GM12878 (cell line): Measurements from ENCODE around the gene BCL2. TPM values are rescaled to one million over a fixed set of nuclear protein-coding genes. Genes with fewer than 3 reads are reported as not detected.

ENCODE experiments used
- ATAC-seq: fragments of 200-7000 bp; cut with Tn5 transposase; 3 replicates; pipeline ENCODE4 v1.9.1; 2020; ENCODE audit warnings: mild to moderate bottlenecking, moderate library complexity
- BruUV-seq: library from RNA; stranded (reverse); fragments of 400-500 nt; replicated peaks from 2 replicates; lab custom pipeline; 2021; lab: Mats Ljungman, UMichigan
- CTCF ChIA-PET: fragments of 300-600 bp; sonication (Branson Sonifier 250); formaldehyde crosslinking; extraction: SDS; loops from one replicate; lab custom pipeline; 2021; ENCODE audit warnings: inconsistent platforms; lab: Yijun Ruan, JAX
- POLR2A ChIA-PET: fragments of 350-600 bp; formaldehyde crosslinking; extraction: SDS; loops from one replicate; lab custom pipeline; 2021; ENCODE audit warnings: inconsistent platforms; lab: Charles Lee
- RAD21 ChIA-PET: fragments of 300-600 bp; sonication (Branson Sonifier 250); formaldehyde crosslinking; loops from one replicate; lab custom pipeline; 2023; ENCODE audit warnings: antibody characterized with exemption; ENCODE audit not compliant: unreplicated experiment; lab: Charles Lee
- SMC1A ChIA-PET: fragments of 300-600 bp; sonication (Branson Sonifier 250); formaldehyde crosslinking; loops from one replicate; lab custom pipeline; 2023; ENCODE audit not compliant: unreplicated experiment, uncharacterized antibody; lab: Charles Lee
- DNase-seq: peaks from one replicate; pipeline ENCODE4 v3.0.0-alpha.2; 2011; ENCODE audit warnings: low read depth, low spot score
- FAIRE-seq: peaks from 3 replicates; lab custom pipeline; 2011; peaks lifted over from hg19 to GRCh38; lab: Jason Lieb, UNC
- H2AFZ ChIP-seq: 2 replicates; pipeline ENCODE4 v1.6.0; 2011; ENCODE audit warnings: low read depth, low read length, control low read depth; ENCODE audit not compliant: control insufficient read depth
- H3K27ac ChIP-seq: 2 replicates; pipeline ENCODE4 v1.5.1; 2011; ENCODE audit warnings: control low read depth; ENCODE audit not compliant: control insufficient read depth, insufficient read depth
- H3K27me3 ChIP-seq, 2 experiments: replicated peaks in 1 of 2; 2 replicates each; pipeline versions ENCODE4 v1.6.0 to v1.6.1; 2011; ENCODE audit warnings: low read length in 1 of 2; ENCODE audit not compliant: control insufficient read depth in 2 of 2, insufficient read depth in 2 of 2
- H3K36me3 ChIP-seq, 2 experiments: 2 replicates each; pipeline ENCODE4 v1.5.1; 2011; ENCODE audit warnings: low read length in 1 of 2; ENCODE audit not compliant: control insufficient read depth in 2 of 2, insufficient read depth in 2 of 2
- H3K4me1 ChIP-seq: 2 replicates; pipeline ENCODE4 v1.6.1; 2011; ENCODE audit warnings: mild to moderate bottlenecking, low read length, moderate library complexity, mixed read lengths; ENCODE audit not compliant: control insufficient read depth, insufficient read depth
- H3K4me2 ChIP-seq: 2 replicates; pipeline ENCODE4 v1.6.0; 2011; ENCODE audit warnings: control low read depth; ENCODE audit not compliant: control insufficient read depth, insufficient read depth
- H3K4me3 ChIP-seq: fragments of 200-600 bp; sonication (generic); 2 replicates; pipeline ENCODE4 v1.5.1; 2016
- H3K79me2 ChIP-seq: 2 replicates; pipeline ENCODE4 v1.6.0; 2011; ENCODE audit warnings: low read length; ENCODE audit not compliant: control insufficient read depth, insufficient read depth
- H3K9ac ChIP-seq: 2 replicates; pipeline ENCODE4 v1.8.0; 2011; ENCODE audit warnings: low read length, control low read depth, mixed read lengths; ENCODE audit not compliant: control insufficient read depth, insufficient read depth
- H3K9me3 ChIP-seq: replicated peaks from 3 replicates; pipeline ENCODE4 v1.5.1; 2011; ENCODE audit warnings: mild to moderate bottlenecking, low read length; ENCODE audit not compliant: control insufficient read depth, insufficient read depth
- H4K20me1 ChIP-seq: 2 replicates; pipeline ENCODE4 v1.6.0; 2011; ENCODE audit not compliant: control insufficient read depth, insufficient read depth
- BHLHE40 ChIP-seq, 2 experiments: fragments of 450-650 bp in 1 of 2; IDR thresholded peaks; 2 replicates each; pipeline ENCODE4 v1.6.1; 2011 to 2017; ENCODE audit warnings: low read depth in 2 of 2, borderline replicate concordance in 1 of 2, improper control_type of control experiment in 1 of 2, low read length in 1 of 2, mild to moderate bottlenecking in 1 of 2
- EED ChIP-seq: sonication (generic); IDR thresholded peaks from 2 replicates; pipeline ENCODE4 v1.6.1; 2016; ENCODE audit warnings: antibody characterized with exemption, low read depth
- FOS ChIP-seq: IDR thresholded peaks from 3 replicates; pipeline ENCODE4 v1.6.1; 2011; ENCODE audit warnings: borderline replicate concordance; ENCODE audit not compliant: insufficient read length; ENCODE audit errors: extremely low read depth
- HCFC1 ChIP-seq: fragments of 150-350 bp; IDR thresholded peaks from 2 replicates; pipeline ENCODE4 v1.6.1; 2014; ENCODE audit warnings: low read length
- JUNB ChIP-seq: IDR thresholded peaks from 2 replicates; pipeline ENCODE4 v1.6.1; 2016; ENCODE audit warnings: antibody characterized with exemption, mild to moderate bottlenecking
- KDM1A ChIP-seq: fragments of 200-600 bp; sonication (generic); IDR thresholded peaks from 2 replicates; pipeline ENCODE4 v1.6.1; 2016; ENCODE audit warnings: borderline replicate concordance
- PAX5 ChIP-seq: IDR thresholded peaks from 2 replicates; pipeline ENCODE4 v1.6.1; 2011; ENCODE audit warnings: low read depth, low read length, borderline replicate concordance
- PAX8 ChIP-seq: fragments of 450-650 bp; IDR thresholded peaks from 2 replicates; pipeline ENCODE4 v1.6.1; 2017; ENCODE audit warnings: mild to moderate bottlenecking, moderate library complexity
- POU2F2 ChIP-seq: IDR thresholded peaks from 3 replicates; pipeline ENCODE4 v1.6.1; 2011; ENCODE audit warnings: low read depth, mild to moderate bottlenecking, low read length, borderline replicate concordance
- RELA ChIP-seq: fragments of 450-650 bp; IDR thresholded peaks from 2 replicates; pipeline ENCODE4 v1.8.0; 2014; ENCODE audit warnings: borderline replicate concordance; ENCODE audit not compliant: partially characterized antibody
- SMAD5 ChIP-seq: IDR thresholded peaks from 2 replicates; pipeline ENCODE4 v1.6.1; 2016; ENCODE audit warnings: antibody characterized with exemption, low read depth
- SRF ChIP-seq, 2 experiments: IDR thresholded peaks; 2 replicates each; pipeline ENCODE4 v1.6.1; 2011; ENCODE audit warnings: low read depth in 2 of 2, low read length in 2 of 2, mild to moderate bottlenecking in 1 of 2, moderate library complexity in 1 of 2
- TCF12 ChIP-seq: IDR thresholded peaks from 2 replicates; pipeline ENCODE4 v1.6.1; 2011; ENCODE audit warnings: low read depth, mild to moderate bottlenecking, low read length
- WGBS: methylation state at CpG from one replicate; pipeline ENCODE4 v1.1.6; 2016; ENCODE audit warnings: low lambda C conversion rate; ENCODE audit not compliant: insufficient replicate concordance, insufficient coverage; ENCODE audit errors: missing lambda C conversion rate; 5-methylcytosine and 5-hydroxymethylcytosine counted together
- in situ Hi-C: fragments of 300-500 bp; cut with MboI; formaldehyde crosslinking; loops from 9 replicates; pipeline ENCODE4 v1.14.3; 2018; ENCODE audit warnings: mixed read lengths
- intact Hi-C: fragments of 100-400 bp; cut with micrococcal nuclease; formaldehyde crosslinking; loops from one replicate; pipeline ENCODE4 v1.14.2; 2022; ENCODE audit not compliant: unreplicated experiment
- polyA plus RNA-seq, 11 experiments: library from polyadenylated mRNA; depleted of rRNA in 4 of 11; unstranded in 6 of 11; stranded (reverse) in 5 of 11; fragments of >200 nt; fragmentation: Nextera tagmentation in 4 of 11; fragmentation: Illumina TruSeq in 1 of 11; extraction: Ambion mirVana in 4 of 11; extraction: Trizol in 1 of 11; gene quantifications; 1 replicate in 1 of 11; 2 replicates in 10 of 11; pipeline versions ENCODE4 v1.2.1 to v1.2.3, GENCODE V29; 2011 to 2016; ENCODE audit warnings: inconsistent platforms in 2 of 11, missing spikeins in 2 of 11, low read depth in 1 of 11
- total RNA-seq, 4 experiments: library from RNA; depleted of rRNA in 3 of 4; stranded (reverse); fragments of >200 nt in 3 of 4; fragmentation: Illumina TruSeq in 1 of 4; extraction: Trizol in 1 of 4; gene quantifications; 2 replicates each; pipeline versions ENCODE4 v1.2.1 to v1.2.3, GENCODE V29; 2013 to 2021
- TF ChIP-seq, protein P1 (sequence below): fragments of 450-650 bp; IDR thresholded peaks from 2 replicates; pipeline ENCODE4 v1.6.1; 2016; ENCODE audit warnings: mild to moderate bottlenecking
- TF ChIP-seq, protein P2 (sequence below): fragments of 450-650 bp; IDR thresholded peaks from 2 replicates; pipeline ENCODE4 v1.6.1; 2017; ENCODE audit warnings: low read depth, mild to moderate bottlenecking, moderate library complexity
- TF ChIP-seq, protein P3 (sequence below): fragments of 450-650 bp; formaldehyde crosslinking; IDR thresholded peaks from 2 replicates; pipeline ENCODE4 v1.4.0; 2022; ENCODE audit warnings: mild to moderate bottlenecking, moderate library complexity

Gene BCL2
- total and polyA plus RNA-seq, 10 of the 15 experiments (the other 5 are each of a cell fraction or from before 2014, with no cell fraction given), result 4.1 to 47.8 (median 19.3) TPM

DNA sequence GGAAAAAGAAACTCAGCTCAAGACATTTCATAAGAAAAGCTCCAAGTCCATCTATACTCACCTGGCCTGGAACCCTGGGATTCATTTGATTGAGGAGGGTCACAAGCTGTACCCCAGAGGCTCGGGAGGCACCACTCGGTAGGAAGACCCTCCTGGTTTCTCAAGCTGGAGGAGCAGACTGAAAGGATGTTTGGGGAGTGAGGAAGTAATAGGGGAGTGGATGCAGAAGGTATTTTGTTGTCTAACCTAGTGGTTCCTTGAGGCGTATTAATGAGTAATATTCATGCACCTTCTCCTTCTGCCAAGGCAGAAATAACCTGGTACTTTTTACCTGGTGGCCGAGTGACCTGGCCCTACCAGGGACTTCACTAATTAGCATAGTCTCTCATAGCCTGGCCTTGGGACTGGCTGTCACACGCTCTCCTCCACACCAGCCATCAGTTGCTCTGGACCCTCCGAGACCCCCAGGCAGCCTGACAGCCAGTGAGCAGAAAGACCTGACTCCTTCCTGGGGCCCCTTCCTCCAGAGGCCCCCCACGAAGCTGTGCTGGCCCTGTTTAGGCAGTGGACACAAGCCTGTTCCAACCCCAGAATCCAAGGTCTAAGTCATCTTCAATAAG, 161.4 kb downstream of the BCL2 start:
- H3K36me3 ChIP-seq, result peaks cover 0 to 1% of the 10 kb centered on the region in 2 experiments; a peak in 1 of 4 replicates
- in situ Hi-C loops, result no loop called here
- peak overlapping the region; percentile 97 for H3K9ac ChIP-seq
- ChIA-PET RAD21 (interaction anchor here (0.5 to 14.5 kb wide), 17 partner anchors 15 to 272 kb away, joined by 3 to 463 read pairs (median 3); partner anchors contain the start of gene BCL2), POLR2A (interaction anchor here (0.7 to 11.7 kb wide), 9 partner anchors 15 to 166 kb away, joined by 3 to 278 read pairs (median 4); partner anchors contain the start of gene BCL2), SMC1A (interaction anchor here (0.7 to 13.4 kb wide), 19 partner anchors 18 to 167 kb away, joined by 3 to 453 read pairs (median 5); partner anchors contain the start of gene BCL2), CTCF (interaction anchor here (0.6 to 18.1 kb wide), 13 partner anchors 21 to 165 kb away, joined by 3 to 416 read pairs (median 3); no protein-coding TSS in a partner anchor)
- ATAC-seq (peak; percentile 1), DNase-seq (no peak), FAIRE-seq (no peak)
- H3K4me1 ChIP-seq, result peaks cover 79% of the 10 kb centered on the region
- H3K4me2 ChIP-seq, result peak overlapping the region; percentile 99
- H3K79me2 ChIP-seq, result peaks cover 81% of the 10 kb centered on the region
- no peak overlapping the region for H2AFZ ChIP-seq
- no peaks in the 10 kb centered on the region for H3K9me3 ChIP-seq
- H3K27me3 ChIP-seq, result no peaks in the 10 kb centered on the region
- peak overlapping the region; percentile 100 for H3K27ac ChIP-seq
- WGBS, result 0% methylated on average over 7 of the region's 7 CpGs
- intact Hi-C loops, result loop anchor here (5.0 kb wide), 1 partner anchor 34 kb away; no protein-coding TSS in a partner anchor
- no TSS peak for BruUV-seq
- peak overlapping the region; percentile 76 for H3K4me3 ChIP-seq
- no peaks in the 10 kb centered on the region for H4K20me1 ChIP-seq
- TF ChIP-seq PAX8, result no peak
- 0 out of 2 replicates have a peak, but pooled peaks have one; percentile 38 for TF ChIP-seq TCF12
- 0 out of 2 replicates have a peak, but pooled peaks have one; percentile 34 for TF ChIP-seq PAX5
- TF ChIP-seq HCFC1, result 0 out of 2 replicates have a peak, but pooled peaks have one; percentile 3
- peak; percentile 82 for TF ChIP-seq POU2F2
- TF ChIP-seq EED, result peak; percentile 62; the same call in 1 of the 2 replicates
- TF ChIP-seq FOS, result no peak
- no peak for TF ChIP-seq KDM1A
- 0 out of 2 replicates have a peak, but pooled peaks have one; percentile 14 for TF ChIP-seq JUNB
- TF ChIP-seq BHLHE40 (IDR thresholded peaks at IDR 0.05; ENCODE audit: borderline replicate concordance in 1 of 2, low read depth in 2 of 2, low read length in 1 of 2), result no peak
- TF ChIP-seq, protein P1, sequence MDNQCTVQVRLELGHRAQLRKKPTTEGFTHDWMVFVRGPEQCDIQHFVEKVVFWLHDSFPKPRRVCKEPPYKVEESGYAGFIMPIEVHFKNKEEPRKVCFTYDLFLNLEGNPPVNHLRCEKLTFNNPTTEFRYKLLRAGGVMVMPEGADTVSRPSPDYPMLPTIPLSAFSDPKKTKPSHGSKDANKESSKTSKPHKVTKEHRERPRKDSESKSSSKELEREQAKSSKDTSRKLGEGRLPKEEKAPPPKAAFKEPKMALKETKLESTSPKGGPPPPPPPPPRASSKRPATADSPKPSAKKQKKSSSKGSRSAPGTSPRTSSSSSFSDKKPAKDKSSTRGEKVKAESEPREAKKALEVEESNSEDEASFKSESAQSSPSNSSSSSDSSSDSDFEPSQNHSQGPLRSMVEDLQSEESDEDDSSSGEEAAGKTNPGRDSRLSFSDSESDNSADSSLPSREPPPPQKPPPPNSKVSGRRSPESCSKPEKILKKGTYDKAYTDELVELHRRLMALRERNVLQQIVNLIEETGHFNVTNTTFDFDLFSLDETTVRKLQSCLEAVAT, result peak; percentile 66
- no peak for TF ChIP-seq SRF (IDR thresholded peaks at IDR 0.05; ENCODE audit: low read depth in 2 of 2, low read length in 2 of 2)
- peak; percentile 57 for TF ChIP-seq RELA
- TF ChIP-seq, protein P2, sequence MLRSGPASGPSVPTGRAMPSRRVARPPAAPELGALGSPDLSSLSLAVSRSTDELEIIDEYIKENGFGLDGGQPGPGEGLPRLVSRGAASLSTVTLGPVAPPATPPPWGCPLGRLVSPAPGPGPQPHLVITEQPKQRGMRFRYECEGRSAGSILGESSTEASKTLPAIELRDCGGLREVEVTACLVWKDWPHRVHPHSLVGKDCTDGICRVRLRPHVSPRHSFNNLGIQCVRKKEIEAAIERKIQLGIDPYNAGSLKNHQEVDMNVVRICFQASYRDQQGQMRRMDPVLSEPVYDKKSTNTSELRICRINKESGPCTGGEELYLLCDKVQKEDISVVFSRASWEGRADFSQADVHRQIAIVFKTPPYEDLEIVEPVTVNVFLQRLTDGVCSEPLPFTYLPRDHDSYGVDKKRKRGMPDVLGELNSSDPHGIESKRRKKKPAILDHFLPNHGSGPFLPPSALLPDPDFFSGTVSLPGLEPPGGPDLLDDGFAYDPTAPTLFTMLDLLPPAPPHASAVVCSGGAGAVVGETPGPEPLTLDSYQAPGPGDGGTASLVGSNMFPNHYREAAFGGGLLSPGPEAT, result 0 out of 2 replicates have a peak, but pooled peaks have one; percentile 11
- peak; percentile 70; the same call in 1 of the 2 replicates for TF ChIP-seq SMAD5
- TF ChIP-seq, protein P3, sequence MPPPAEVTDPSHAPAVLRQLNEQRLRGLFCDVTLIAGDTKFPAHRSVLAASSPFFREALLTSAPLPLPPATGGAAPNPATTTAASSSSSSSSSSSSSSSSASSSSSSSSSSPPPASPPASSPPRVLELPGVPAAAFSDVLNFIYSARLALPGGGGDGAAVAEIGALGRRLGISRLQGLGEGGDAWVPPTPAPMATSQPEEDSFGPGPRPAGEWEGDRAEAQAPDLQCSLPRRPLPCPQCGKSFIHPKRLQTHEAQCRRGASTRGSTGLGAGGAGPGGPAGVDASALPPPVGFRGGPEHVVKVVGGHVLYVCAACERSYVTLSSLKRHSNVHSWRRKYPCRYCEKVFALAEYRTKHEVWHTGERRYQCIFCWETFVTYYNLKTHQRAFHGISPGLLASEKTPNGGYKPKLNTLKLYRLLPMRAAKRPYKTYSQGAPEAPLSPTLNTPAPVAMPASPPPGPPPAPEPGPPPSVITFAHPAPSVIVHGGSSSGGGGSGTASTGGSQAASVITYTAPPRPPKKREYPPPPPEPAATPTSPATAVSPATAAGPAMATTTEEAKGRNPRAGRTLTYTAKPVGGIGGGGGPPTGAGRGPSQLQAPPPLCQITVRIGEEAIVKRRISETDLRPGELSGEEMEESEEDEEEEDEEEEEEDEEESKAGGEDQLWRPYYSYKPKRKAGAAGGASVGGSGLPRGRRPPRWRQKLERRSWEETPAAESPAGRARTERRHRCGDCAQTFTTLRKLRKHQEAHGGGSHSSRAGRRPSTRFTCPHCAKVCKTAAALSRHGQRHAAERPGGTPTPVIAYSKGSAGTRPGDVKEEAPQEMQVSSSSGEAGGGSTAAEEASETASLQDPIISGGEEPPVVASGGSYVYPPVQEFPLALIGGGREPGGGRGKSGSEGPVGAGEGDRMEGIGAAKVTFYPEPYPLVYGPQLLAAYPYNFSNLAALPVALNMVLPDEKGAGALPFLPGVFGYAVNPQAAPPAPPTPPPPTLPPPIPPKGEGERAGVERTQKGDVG (CRISPR knock-in tag), result 0 out of 2 replicates have a peak, but pooled peaks have one; percentile 57
